CD4-positive, alpha-beta T cell treated with Interleukin-21 for 1 hour (primary cell): Measurements from ENCODE around the gene PRDM11.

Experiments
- DNase-seq: peaks from one replicate; pipeline ENCODE4 v3.0.0-alpha.2; 2020

Gene PRDM11

DNA sequence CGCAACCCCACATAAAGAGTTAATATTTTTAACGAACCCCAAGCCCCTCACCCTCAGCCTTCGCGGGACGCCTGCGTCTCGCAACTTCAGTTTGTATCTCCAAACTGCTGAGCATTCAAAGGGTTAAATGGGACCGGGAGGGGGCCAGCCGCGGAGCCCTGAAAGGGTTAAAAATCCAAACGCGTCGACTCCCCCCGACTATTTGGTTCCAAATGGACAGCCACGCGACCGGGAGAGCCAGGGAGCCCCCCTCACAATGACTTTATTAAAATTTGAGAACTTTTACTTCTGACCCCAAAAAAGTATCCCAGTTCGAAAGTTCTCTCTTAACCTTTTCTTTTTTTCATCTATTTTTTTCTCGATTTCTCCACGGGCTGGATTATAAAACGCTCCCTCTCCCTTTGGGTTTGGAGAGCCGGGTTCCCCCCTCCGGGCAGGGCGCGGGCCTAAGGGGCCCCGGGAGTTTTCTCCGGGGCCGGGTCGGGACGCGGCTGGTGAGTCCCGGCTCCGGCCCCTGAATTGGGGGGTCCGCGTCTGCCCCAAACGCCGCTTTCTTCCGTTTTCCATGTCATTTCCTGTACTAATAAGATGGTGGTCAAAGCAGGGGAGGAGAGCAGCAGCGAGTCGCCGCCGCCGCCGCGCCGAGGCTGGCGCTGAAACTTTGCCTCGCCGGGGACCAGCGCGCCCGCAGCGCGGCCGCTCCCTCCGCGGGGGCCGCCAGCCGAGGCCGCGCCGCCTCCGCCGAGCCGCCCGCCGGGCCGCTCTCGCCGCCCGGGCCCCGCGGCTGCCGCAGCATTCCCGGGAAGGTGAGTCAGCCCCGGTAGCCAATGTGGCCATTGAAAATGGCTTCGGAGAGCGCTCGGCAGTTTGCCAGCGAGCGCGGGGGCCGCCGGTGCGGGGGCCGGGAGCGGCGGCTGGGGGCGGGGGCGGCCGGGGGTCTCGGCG lies at the start of gene PRDM11:
PRDM11 (plus strand) TSS at position 568 of the 945 bp plus-strand sequence. CDS start 35,128 bp downstream, outside the sequence.
- peak; percentile 62 for DNase-seq

DNA sequence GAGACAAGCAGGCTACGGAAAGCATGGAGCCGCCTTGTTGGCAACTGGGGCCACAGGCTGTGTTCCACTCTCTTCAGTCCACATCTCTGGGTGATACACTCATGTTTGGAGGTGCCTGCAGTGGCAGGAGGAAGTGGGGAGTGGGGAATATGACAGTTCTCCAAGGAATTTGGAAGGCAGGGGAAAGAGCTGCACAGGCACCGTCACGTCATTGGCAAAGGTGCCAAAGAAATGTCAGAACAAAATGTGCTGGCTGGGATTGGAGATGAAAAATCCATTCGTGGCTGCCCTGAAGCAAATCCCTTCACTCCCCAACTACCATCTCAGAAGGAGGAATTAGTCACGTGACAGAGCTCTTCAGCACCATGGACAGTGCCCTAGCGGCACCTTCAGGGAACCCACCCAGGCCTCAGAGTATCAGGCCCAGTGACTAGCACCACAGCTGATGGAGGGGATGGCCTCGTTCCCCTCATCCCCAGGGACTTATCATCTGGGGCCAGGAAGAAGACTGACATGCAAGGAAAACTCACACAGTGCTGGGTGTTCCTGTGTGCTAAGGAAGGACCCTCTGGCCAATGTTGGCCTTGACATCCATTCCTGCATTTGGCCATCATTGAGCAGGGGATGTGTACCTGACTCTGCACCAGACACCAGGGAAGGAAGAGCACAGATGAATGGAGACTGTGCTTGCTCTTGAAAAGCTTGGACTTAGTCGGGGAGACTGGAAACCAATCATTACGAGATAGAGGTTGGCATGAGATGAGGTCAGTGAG lies 48.5 kb upstream of the PRDM11 start:
- peak; percentile 54 for DNase-seq

DNA sequence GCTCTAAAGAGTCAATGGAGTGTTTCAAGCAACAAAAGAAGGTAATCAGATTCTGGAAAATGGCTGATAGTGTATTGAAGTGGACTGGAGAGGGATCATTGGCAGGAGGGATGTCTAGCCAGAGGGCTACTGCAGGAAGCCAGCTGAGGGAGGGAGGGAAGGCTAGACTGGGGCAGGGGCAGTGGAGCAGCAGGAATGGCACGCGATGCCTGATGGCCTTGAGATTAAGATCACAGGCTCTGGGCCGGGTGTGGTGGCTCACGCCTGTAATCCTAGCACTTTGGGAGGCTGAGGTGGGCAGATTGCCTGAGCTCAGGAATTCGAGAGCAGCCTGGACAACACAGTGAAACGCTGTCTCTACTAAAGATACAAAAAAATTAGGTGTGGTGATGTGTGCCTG lies 47.5 kb upstream of the PRDM11 start:
- DNase-seq = no peak

DNA sequence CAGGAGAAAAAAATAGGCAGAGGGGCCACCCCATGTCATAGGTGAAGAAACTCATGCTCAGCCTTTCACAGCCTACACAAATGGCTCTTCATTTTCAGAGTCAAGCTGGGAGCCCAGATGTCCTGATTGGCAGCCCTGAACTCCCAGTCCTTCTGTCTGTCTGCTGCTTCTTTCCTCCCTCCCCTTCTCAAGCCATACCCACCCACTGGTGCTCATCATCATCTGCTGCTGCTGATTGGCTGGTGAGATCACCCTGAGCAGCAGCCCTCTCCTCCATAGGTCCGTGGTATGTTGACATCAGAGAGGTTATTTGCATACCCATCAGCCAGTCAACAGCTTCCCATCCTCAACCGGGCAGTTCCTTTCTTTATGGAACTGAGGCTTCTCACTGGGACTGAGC lies 46.1 kb upstream of the PRDM11 start:
- DNase-seq = peak; percentile 27

DNA sequence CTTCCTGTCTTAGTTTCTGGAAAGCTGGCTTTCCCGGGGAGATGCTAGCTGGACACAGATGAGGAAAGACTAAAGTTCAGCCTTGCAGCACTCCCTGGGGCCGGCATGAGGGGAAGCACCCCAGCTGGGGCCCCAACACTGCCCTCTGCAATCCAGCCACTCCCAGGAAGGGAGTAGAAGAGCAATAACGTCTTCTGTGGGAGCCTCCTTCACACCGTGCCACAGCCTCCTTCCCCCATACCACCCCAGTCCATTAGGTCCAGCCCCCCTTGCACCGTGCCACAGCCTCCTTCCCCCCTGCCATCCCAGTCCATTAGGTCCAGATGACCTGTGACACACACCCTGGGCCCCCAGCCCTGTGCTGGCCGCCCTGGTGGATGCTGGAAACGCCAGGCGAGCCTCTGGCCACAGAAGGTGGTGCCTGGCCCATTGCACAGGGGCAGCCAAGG lies 44.1 kb upstream of the PRDM11 start:
- DNase-seq = no peak

DNA sequence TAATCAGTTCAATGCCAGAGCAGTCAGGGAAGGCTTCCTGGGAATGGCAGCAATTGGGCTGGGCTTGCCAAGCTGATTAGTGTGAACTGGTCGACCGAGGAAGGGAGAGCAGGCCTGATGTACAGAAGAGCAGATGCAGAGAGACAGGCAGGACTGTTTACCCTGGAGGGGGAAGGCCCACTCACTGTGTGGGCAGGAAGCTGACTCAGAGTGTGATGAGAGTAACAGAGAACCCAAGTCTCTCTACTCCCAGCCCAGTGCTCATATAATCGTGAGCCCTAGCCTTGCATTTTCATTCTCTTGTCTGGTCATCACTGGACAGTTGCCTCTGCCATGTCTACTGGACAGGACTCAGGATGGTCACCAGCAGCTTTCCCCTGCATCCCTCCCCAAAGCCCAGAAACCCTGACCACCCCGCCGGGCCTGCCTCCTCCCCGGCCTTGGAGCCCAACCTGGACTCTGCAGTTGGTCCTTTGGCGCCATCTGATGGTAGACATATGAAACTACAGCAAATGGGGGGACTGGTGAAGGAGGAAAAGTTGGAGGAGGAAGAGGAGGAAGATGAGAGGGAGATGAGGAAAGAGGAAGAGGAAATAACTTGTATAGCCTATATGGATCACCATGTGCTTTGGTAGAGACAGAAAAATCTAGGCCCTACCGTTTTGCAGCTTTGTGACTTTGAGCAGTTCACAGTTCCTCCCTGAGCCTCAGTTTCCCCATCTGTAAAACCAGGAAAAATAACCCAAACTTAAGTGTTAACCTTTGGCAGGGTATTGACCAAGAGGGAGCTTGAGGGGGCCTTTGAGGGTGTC lies 43.4 kb upstream of the PRDM11 start:
- DNase-seq = peak; percentile 77

DNA sequence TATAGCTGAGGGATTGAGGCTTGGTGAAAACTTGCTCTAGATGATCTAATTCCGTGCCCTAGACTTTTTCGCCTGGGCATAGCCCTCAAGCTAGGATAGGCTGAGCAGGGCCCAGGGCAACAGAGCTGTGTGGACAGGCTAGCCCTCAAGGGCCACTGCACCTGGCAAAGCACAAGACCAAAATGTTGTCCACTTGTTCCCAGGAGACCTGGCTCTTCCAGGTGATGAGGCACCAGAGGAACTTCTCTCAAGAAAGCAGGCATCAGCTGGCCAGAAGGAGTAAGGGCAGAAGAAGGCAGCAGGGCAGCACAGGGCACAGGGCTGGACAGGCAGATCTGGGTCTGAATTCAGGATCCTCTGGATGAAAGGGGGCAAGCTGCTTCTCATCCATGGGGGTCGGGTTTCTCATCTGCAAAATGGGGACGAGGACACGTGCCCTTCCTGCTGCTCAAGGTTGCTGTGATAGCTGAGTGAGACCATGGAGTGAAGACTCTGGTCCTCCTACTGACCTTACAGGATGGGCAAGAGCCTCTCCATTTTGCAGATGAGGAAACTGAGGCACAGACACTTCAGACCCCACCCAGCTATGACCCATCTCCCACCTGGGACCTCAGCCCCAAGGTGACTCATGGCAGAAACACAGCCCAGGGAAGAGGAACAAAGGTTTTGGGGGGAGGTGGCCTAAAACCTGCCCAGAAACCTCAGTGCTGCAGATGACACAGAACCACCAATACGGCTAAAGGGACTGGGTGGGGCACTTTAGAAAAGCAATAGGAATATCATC lies 42.2 kb upstream of the PRDM11 start:
- DNase-seq = no peak

DNA sequence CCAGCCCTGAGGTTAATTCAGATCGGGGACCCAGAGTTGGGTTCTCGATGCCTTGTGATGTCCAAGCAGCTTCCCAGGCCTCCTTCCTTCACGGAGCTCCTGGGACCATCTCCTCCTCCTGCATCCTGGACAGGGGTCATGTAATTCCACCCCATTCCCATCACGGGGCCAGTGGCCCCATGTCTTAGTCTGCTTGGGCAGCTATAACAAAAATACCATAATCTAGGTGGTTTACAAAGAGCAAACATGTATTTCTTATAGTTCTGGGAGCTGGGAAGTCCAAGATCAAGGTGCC lies 41.7 kb upstream of the PRDM11 start:
- no peak for DNase-seq

DNA sequence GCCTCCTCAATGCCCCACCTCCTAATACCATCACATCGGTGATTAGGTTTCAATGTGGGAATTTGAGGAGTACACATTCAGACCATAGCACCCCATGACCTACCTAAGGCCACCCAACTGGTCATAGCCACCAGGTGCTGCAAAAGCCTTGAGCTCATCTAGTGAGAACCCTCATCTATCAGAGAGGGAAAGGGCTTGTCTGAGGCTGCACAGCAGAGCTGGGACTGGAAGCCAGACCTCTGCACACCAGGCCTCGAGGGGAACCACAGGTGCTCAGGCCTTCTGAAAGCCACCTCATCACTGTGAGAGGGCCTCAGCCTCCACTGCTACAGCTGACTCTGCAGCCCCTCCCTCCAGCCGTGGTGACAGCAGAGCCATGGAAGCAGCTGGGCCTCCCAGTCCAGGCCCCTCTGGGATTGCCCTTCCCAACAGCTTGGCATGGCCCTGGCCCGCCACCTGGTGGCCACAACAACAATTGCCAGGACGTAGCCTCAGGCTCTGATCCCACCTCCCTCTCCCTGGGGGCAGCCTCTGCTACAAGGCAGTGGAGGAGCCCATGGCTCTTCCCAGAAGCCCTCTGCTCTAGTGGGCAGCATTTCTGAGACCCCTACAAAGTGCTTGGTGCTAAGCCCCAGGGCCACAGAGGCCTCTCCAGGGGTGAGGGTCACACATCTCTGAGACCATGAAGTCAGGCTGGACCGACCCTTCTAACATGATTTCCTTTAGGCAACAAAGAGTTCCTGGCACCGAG lies 41.0 kb upstream of the PRDM11 start:
- DNase-seq = peak; percentile 65

DNA sequence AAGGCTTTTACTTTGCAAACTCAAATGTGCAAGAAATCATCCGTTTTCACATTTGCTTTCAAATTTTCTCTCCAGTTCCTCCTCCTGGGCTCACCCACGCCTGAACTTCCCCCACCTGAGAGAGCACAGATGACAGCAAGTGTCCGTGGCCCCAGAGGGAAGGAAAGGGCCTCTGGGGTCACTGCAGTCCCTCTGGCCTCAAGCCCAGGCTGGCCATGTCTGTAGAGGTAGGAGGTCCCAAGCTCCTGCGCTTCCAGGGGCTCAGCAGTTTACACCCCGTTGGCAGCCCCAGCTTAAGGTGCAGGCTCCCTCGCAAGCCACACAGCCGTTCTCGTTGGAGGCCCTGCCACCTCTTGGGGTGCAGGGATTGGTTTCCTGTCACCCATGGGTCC lies 40.5 kb upstream of the PRDM11 start:
- no peak for DNase-seq

DNA sequence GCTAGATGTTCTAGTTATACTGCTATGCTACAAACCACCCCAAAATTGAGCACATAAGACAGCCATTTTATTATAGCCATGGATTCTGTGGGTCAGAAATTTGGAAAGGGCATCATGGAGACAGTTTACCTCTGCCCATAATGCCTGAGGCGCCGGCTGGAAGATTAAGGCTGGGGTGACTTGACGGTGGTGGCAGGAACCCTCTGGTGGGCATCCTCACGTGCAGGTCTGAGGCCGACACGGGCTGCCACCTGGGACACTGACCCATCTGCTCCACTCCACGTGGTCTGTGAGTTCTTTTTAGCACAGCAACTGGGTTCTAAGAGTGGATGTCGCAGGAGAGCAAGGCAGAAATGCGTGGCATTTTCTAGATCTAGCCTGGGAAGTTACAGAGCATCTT lies 40.0 kb upstream of the PRDM11 start:
- DNase-seq = no peak

DNA sequence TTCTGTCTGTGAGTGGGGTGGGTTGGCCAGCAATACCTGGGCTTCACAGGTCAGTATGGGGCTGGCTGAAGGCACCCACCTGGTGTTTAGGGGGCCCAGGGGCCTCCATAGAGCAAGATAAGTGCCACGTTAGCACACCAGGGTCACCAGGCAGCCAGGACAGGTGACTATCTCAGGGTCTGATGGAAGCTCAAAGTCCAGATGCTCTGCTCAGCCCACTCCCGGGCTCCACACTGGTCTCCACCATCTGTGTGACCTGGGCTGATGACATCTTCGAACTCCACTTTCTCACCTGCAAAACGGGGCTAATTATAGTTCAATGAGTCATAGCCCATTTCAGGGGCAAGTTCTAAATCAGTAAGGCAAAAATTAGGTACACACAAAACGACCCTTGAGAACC lies 39.4 kb upstream of the PRDM11 start:
- DNase-seq = no peak

DNA sequence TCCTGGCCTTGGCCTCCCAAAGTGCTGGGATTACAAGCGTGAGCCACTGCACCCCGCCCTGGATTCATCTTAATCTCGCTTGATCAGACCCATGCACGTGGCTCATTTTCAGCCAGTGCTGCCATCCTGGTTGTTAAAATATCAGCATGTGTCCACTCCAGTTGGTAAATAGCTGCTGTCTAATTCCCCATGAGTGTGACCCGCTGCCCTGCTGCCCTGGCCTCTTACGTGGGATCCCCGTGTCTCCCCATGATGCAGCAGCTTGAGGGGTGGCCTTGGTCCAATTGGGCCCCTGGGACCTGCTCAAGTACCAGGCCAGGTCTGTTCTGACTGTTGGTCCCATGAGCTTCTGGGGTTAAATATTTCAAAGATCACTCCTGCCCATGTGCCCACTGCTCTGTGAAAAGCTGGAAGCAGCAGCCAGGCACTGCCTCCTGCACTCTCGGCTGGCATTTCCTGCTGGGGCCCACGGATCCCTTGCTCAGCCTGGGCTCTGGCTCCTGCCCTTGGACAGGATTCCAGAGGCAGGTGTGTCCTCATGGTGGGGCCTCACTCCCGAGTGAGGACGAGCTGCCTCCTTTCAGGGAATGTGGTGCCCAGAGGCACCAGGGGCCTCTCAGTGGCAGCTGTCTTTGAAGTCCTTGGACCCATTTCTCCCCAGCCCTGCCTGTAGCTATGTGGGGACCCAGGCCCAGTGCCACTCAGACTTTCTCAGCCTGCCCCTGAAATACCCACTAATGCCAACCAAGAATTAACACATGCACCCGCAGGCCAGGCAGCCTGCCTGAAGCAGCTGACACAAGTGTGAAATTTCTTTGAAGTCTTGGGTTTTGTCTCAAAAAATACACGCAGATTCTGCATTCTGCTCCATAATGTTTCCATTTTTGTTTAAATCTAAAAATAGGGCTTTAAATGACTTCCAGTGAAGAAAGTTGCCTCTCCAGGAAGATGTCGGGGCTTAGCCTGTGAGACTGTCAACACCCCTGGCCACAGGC lies 38.1 kb upstream of the PRDM11 start:
- DNase-seq = no peak

DNA sequence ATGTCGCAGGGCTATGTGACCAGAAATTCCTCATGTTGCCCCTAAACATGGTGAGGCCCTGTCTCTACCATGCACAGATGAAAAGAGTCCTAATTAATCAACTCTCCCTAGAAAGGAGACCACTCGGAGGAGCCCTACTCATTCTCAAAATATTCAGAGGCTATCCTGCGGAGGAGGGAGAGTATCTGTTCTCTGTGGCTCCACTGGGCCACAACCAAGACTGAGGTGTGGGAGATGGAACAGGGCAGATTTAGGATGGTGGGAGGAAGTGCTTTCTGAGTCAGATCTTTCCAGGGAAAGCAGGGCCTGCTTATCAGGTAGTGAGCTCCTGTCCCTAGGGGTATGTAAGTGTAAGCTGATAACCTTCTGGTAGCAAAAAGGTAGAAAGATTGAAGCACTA lies 37.0 kb upstream of the PRDM11 start:
- no peak for DNase-seq

DNA sequence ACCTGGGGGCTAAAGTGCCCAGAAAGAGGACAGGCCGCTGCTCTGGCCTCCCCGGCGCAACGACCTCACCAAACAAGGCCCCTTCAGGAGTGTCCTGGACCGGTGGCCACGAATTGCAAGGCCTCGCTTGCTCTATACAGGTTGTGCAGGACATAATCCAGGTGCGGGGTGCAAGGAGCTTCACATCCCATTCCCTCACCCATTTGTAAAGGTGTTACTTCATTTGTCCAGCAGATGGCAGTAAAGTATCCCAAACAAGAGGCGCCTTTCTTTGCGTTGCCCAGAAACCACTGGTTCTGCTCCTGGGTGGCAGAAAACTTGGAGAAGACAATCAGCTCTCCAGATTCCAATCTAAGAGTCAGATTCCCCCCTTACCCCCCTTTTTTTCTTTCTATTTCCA lies 35.9 kb upstream of the PRDM11 start:
- peak; percentile 77 for DNase-seq

DNA sequence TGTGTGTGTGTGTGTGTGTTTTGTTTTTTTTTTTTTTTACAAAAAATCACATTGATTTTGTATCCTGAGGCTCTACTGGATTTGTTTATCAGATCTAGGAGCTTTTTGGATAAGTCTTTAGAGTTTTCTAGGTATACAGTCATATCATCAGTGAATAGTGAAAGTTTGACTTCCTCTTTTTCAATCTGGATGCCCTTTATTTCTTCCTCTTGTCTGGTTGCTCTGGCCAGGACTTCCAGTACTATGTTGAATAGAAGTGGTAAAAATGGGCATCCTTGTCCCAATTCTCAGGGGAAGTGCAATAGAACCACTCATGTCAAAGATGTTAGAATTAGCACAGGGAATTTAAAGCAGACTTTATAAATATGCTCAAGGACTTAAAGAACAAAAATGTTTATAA lies 32.6 kb upstream of the PRDM11 start:
- DNase-seq = no peak

DNA sequence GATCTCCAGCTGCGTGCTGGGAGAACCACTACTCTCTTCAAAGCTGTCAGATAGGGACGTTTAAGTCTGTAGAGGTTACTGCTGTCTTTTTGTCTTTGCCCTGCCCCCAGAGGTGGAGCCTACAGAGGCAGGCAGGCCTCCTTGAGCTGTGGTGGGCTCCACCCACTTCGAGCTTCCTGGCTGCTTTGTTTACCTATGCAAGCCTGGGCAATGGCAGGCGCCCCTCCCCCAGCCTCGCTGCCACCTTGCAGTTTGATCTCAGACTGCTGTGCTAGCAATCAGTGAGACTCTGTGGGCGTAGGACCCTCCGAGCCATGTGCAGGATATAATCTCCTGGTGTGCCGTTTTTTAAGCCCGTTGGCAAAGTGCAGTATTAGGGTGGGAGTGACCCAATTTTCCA lies 18.6 kb upstream of the PRDM11 start:
- peak; percentile 18 for DNase-seq

DNA sequence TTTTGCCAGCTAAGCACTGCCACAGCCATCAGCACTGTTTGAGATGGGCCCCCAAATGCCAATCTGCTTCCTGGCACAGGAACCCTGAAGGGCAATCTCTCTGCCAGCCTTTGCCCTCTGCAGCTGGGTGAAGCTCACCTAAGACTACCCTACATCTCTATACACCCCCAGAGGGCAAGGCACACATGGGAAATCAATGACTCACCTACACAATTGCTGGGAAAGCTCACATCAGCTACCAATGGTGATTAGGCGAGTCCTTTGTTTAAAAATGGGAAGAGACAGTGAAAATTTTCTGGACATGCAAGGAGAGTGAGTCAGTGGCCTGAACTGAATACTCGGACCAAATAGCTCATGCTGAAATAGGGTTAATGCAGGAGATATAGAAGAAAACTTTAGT lies 12.6 kb upstream of the PRDM11 start:
- DNase-seq = no peak

DNA sequence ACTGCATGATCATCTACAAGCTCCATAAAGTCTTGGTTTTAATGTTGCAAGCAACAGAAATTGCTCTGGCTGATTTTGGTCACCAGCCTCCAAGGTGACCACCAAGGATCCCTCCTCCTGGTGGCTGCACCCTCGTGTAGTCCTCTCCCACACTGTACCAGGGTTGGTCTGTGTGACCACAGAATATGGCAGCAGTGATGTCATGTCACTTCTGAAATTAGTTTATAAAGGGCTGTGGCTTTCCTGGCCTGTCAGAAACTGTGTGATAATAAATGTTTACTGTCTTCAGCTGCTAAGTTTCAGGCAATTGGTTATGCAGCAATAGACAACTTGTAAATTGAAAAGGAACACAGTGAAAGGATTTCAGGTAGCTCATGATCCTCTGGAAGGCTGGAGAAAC lies 5.3 kb upstream of the PRDM11 start:
- no peak for DNase-seq

DNA sequence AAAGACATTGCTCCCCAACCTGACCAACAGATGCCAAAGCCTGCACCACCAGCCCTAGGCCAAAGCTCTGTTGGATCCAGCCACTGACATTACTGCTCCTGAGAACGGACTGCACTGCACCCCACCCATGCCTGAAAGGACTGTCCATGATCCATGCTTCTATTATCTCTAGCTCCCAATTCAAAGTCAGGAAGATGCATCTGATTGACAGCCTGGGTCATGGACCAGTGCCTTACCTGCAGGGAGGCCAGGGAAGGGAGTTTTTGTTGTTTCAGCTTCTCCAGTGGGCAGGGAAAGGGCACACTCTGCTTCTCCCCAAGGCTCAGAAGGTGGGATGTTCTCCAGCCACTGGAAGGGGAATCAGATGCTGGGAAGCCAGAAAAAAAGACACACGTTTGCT lies 4.8 kb upstream of the PRDM11 start:
- no peak for DNase-seq
